ENCODE measurements around the gene PC.
A peak's percentile ranks its signal among the peaks of the same experiment; 100 is the strongest.

PC gene

DNA sequence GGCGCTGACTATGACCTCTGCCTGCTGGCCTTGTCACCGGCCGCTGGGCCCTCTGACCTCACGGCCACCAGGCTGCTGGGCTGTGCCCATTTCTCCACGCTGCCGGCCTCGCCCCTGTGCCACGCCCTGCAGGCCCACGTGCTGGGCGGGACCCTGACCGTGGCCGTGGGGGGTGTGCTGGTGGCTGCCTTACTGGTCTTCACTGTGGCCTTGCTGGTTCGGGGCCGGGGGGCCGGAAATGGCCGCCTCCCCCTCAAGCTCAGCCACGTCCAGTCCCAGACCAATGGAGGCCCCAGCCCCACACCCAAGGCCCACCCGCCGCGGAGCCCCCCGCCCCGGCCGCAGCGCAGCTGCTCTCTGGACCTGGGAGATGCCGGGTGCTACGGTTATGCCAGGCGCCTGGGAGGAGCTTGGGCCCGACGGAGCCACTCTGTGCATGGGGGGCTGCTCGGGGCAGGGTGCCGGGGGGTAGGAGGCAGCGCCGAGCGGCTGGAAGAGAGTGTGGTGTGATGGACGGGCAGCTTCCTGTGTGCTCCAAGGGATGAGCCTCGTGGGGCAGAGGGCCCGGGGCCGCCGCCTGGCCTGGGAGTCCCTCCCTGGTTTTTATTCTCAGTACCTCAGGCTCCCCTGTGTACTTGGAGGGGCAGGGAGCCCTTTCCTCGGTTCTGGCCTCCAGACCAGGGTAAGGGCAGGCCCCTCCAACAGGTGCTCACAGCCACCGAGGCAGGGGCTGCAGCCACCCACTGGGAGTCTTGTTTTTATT, 98.3 kb downstream of the PC start:
- no peak for DNase-seq (ENCODE audit: low read depth in 1 of 2, low spot score in 1 of 2)
- TF ChIP-seq JUND (IDR thresholded peaks at IDR 0.05; ENCODE audit: low read depth), result no peak
- in situ Hi-C loops (cut with HindIII; ENCODE audit: low pct_unique_long_range_greater_than_20kb, low sequenced_read_pairs), result no loop called here

- DNase-seq (ENCODE audit: low read depth in 1 of 2, low spot score in 1 of 2), result no peak
- in situ Hi-C loops (cut with HindIII; ENCODE audit: low pct_unique_long_range_greater_than_20kb, low sequenced_read_pairs), result no loop called here
- no peak for TF ChIP-seq JUND (IDR thresholded peaks at IDR 0.05; ENCODE audit: low read depth)
Measured at GRCh38 chr11:66858939-66859685, 99.1 kb downstream of the PC start.

GRCh38 chr11:66858186-66858938, 99.8 kb downstream of the PC start:
- DNase-seq (ENCODE audit: low read depth in 1 of 2, low spot score in 1 of 2), result no peak
- in situ Hi-C loops (cut with HindIII; ENCODE audit: low pct_unique_long_range_greater_than_20kb, low sequenced_read_pairs), result no loop called here
- no peak for TF ChIP-seq JUND (IDR thresholded peaks at IDR 0.05; ENCODE audit: low read depth)

- DNase-seq (ENCODE audit: low read depth in 1 of 2, low spot score in 1 of 2), result no peak
- TF ChIP-seq JUND (IDR thresholded peaks at IDR 0.05; ENCODE audit: low read depth), result no peak
- in situ Hi-C loops (cut with HindIII; ENCODE audit: low pct_unique_long_range_greater_than_20kb, low sequenced_read_pairs), result no loop called here
Measured at GRCh38 chr11:66857927-66858185, 100.3 kb downstream of the PC start.

DNA sequence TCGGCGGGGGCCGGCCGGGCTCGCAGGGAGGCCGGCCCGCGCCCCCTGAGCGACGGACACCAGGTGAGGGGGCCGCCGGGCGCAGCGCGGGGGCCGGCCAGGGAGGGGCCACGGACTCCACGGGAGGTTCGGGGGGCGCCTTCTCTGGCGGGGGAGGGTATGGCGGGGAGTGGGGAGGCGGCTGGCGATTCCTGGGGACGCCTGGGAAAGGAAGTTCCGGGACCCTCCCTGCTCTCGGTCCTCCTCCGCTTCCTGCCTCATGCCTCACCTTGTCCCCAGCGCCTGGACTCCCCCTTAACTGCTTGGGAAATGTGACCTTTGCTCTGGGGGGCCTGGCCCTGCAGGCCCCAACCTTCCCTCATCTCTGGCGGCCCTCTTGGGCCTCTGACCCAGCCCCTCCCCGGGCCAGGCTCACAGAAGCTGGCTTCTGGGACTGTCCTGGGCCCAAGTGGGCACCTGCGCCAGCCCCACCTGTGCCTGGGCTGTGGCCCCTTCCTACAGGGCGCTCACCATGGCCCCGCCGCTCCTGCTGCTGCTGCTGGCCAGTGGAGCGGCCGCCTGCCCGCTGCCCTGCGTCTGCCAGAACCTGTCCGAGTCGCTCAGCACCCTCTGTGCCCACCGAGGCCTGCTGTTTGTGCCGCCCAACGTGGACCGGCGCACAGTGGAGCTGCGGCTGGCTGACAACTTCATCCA, 100.8 kb downstream of the PC start:
- TF ChIP-seq JUND (IDR thresholded peaks at IDR 0.05; ENCODE audit: low read depth), result no peak
- in situ Hi-C loops (cut with HindIII; ENCODE audit: low pct_unique_long_range_greater_than_20kb, low sequenced_read_pairs), result no loop called here
- peak in 1 of 2 experiments; percentile 65 for DNase-seq (ENCODE audit: low read depth in 1 of 2, low spot score in 1 of 2)

DNA sequence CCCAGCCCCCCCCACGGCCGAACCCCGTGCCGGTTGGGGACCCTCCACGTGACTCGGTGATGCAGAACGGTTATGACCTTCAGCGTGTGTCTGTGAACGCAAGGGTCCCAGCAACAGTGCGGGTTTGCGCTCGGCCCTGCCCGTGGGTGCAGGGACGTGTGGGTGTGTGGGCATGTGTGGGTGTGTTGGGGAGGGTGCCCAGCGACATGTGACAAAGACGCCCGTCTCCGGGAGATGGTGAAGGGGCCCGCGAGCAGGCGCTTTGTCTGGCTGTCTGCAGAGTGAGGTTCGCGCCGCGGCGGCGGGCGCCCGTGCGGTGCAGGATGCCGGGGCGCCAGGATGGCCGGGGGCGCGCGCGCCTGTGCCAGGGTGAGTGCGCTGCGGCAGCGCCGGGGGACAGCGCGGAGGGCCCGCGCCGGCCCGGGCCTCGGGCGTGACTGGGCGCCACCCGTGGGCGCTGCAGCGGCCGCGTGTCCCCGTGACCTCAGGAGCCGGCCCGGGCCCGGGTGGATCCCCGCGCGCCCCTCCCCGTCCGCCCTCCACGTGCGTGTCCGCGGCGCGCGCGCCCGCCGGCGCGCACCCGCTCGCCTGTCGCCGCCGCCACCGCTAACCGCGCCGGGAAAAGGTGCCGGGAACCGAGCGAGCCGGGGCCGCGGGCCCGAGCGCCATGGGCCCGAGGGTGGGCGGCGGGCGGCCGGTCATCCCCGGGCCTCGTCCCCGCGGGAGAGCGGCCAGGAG, 101.5 kb downstream of the PC start, which contains the start of gene LRFN4:
TSS of gene LRFN4 (plus strand) at position 569 of the 738 bp plus-strand sequence. CDS start 681 bp downstream, outside the sequence.
- in situ Hi-C loops (cut with HindIII; ENCODE audit: low pct_unique_long_range_greater_than_20kb, low sequenced_read_pairs), result no loop called here
- TF ChIP-seq JUND (IDR thresholded peaks at IDR 0.05; ENCODE audit: low read depth), result no peak
- DNase-seq (ENCODE audit: low read depth in 1 of 2, low spot score in 1 of 2), result peak; percentile 83 to 89

GRCh38 chr11:66855574-66856495, 102.3 kb downstream of the PC start:
- peak; percentile 93 to 95 for DNase-seq (ENCODE audit: low read depth in 1 of 2, low spot score in 1 of 2)
- in situ Hi-C loops (cut with HindIII; ENCODE audit: low pct_unique_long_range_greater_than_20kb, low sequenced_read_pairs), result no loop called here
- TF ChIP-seq JUND (IDR thresholded peaks at IDR 0.05; ENCODE audit: low read depth), result no peak

DNA sequence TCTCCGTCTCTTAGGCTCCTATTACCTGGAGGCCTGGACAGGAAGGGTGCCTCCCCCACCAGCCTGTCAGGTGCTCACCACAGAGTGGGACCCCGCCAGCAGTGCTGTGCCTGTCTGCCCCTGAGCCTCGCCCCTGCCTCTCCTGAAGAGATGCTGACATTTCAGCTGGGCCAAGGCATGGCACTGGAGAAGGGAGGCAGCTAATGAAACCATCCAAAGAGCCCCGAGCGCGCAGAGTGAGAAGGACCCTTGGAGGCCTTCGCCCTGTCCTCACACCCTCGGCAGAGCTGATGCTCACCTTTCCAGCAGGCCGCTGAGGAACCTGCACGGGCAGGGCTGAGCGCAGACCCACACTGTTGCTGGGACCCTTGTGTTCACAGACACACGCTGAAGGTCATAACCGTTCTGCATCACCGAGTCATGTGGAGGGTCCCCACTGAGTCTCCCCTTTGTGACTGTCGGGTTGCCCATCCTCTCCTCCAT, 103.4 kb downstream of the PC start:
- no peak for DNase-seq (ENCODE audit: low read depth in 1 of 2, low spot score in 1 of 2)
- TF ChIP-seq JUND (IDR thresholded peaks at IDR 0.05; ENCODE audit: low read depth), result no peak
- in situ Hi-C loops (cut with HindIII; ENCODE audit: low pct_unique_long_range_greater_than_20kb, low sequenced_read_pairs), result no loop called here

- TF ChIP-seq JUND (IDR thresholded peaks at IDR 0.05; ENCODE audit: low read depth), result no peak
- no peak for DNase-seq (ENCODE audit: low read depth in 1 of 2, low spot score in 1 of 2)
- in situ Hi-C loops (cut with HindIII; ENCODE audit: low pct_unique_long_range_greater_than_20kb, low sequenced_read_pairs), result no loop called here
Measured at GRCh38 chr11:66854231-66854661, 103.9 kb downstream of the PC start.

DNA sequence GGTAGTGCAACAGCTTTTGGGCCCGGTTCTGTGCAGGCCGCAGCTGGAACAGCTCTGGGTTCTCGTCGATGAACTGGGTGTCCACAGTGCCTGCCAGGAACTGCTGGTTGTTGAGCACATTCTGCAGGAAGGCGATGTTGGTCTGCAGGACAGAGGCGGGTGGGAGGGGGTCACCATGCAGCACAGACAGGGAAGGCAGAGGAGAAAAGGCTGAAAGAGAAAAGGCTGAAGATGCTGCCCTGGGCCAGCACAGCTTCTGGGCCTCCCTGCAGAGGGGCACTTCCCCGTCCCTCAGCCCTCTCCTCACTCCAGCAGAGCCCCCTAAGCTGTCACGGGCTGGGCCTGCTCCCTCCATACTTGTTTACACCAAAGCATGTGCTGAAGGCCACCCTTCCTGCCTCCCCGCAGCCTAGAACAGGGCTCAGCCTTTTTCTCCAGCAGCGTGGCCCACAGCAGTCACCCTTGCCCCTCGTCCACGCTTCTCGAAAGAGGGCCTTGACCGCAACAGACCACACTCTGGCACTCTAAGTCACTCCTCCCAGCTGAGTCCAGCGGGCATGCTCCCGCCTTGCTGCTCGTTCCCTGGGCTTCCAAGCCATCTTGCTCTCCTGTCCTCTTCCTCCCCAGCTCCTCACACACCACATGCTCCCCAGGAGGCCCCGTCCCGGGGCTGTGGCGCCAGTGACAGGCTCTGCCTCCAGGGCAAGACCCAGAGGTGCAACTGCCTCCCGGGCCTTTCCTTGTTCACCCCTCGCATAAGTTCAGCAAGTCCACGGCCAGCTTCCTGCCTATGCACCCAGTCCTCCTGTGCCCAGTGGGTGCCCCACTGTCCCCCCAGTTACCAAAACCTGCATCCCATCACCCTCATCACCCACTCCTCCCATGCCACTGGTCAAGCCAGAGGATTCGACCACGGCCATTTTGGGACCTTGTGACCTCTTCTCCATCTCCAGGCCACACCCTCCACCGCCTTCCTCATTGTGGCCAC, 104.6 kb downstream of the PC start:
- in situ Hi-C loops (cut with HindIII; ENCODE audit: low pct_unique_long_range_greater_than_20kb, low sequenced_read_pairs), result no loop called here

More for the DNA sequence above, 104.6 kb downstream of the PC start:
- no peak for TF ChIP-seq JUND (IDR thresholded peaks at IDR 0.05; ENCODE audit: low read depth)
- no peak for DNase-seq (ENCODE audit: low read depth in 1 of 2, low spot score in 1 of 2)
